SK-N-MC (cell line): Measurements from ENCODE around the gene TNRC6C.

Source experiments
- EZH2 ChIP-seq: fragments of 200-600 bp; sonication (generic); IDR thresholded peaks from one replicate; pipeline ENCODE4 v1.6.1; 2017; ENCODE audit warnings: antibody characterized with exemption
- POLR2AphosphoS5 ChIP-seq: IDR thresholded peaks from 2 replicates; pipeline ENCODE4 v1.6.1; 2012; ENCODE audit warnings: mild to moderate bottlenecking, low read depth, low read length, borderline replicate concordance

DNA sequence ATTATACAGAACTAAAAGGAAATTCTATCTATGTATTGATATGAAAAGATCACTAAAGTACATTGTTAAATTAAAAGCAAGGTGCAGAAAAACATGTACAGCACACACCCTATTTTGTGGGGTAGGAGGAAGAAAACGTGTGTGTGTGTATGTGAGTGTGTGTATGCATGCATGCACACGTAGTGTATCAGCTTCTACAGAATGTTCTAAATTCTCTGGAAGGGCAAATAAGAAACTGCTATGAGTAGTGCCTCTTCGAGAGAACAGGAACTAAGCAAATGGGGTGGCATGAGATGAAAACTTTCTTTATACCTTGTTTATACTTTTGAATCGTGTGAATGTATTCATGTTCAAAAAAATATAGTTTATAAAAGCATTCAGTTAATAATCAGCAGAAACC, 111.2 kb downstream of the TNRC6C start:
- TF ChIP-seq EZH2 = no peak
- TF ChIP-seq POLR2AphosphoS5 = no peak
